Iris pigment epithelial cell (primary cell): ENCODE results near the gene GPR101.

ENCODE experiments used
- DNase-seq: peaks from one replicate; pipeline ENCODE4 v3.0.0-alpha.2; 2011; ENCODE audit warnings: low read depth

GPR101 gene, protein sequence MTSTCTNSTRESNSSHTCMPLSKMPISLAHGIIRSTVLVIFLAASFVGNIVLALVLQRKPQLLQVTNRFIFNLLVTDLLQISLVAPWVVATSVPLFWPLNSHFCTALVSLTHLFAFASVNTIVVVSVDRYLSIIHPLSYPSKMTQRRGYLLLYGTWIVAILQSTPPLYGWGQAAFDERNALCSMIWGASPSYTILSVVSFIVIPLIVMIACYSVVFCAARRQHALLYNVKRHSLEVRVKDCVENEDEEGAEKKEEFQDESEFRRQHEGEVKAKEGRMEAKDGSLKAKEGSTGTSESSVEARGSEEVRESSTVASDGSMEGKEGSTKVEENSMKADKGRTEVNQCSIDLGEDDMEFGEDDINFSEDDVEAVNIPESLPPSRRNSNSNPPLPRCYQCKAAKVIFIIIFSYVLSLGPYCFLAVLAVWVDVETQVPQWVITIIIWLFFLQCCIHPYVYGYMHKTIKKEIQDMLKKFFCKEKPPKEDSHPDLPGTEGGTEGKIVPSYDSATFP

DNA sequence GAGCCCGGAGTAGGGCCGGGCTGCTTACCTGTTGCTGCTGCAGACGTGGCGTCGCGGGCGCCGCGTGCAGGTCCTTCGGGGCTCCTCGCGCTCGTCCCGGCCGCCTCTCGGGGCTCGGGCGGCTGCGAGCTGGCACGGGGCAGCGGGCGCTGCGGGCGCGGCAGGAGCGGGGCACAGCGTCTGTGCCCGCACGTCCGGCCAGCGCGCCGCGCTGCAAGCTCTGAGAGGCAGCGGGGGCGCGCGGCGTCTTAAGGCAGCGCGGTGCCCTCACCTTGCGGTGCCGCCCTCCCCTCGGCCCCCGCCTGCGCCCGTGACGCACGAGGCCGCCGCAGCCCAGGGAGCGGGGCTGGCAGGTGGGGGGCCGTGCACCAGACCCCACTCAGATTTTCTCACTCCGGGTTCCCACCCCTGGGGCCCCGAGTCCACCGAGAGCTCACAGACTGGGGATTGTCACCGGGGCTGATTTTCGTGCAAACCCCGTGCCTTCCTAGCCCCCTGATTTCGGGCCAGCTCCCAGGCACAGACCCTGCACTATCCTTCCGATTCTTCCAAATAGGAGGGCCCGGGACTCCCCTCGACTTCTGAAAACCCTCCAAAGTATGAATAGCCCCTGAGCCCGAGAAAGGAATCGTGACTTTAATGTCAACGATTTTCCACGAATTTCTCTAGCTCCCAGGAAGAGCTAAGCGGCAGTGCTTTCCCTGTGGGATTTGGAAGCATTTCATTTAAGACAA is at the start of gene GPR101:
Gene GPR101, minus strand, starts transcription at position 222 of the 734 bp plus-strand sequence. CDS start 2,321 bp downstream, outside the sequence.
- no peak for DNase-seq

DNA sequence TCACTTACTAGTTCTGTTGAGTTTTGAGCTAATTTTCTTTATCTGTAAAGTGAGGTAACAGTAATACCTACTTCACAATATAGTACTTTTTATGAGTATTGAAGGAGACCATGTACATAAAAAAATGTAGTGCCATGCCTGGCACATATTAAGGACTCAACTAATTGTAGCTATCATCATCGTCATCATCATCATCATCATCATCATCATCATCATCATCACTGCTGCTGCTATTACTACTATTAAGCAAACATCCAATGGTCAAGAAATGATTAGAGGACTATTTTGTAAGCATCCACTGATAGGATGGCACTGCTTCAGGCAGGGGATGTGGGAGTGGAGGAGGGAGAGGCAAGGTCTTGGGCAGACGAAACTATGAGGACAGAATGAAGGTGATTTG is 47.4 kb upstream of the GPR101 start:
- DNase-seq = no peak

DNA sequence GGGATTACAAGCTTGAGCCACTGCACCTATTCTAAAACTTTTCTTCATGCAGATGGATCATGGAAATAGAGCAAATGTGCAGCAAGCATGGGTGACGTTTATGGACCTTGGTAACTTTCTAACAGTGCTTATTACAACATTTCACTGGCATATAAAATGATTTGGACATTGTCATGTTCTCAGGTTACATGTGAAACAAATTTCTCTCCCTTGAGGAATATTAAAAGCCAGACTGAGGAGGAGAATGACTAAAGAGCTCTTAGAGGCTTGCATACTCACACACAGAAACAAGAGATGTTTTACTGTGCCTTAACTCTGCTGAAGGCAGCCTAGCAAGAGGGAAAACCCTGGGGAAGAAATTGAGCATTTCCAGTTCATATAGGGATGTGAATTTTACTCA is 38.6 kb upstream of the GPR101 start:
- no peak for DNase-seq

DNA sequence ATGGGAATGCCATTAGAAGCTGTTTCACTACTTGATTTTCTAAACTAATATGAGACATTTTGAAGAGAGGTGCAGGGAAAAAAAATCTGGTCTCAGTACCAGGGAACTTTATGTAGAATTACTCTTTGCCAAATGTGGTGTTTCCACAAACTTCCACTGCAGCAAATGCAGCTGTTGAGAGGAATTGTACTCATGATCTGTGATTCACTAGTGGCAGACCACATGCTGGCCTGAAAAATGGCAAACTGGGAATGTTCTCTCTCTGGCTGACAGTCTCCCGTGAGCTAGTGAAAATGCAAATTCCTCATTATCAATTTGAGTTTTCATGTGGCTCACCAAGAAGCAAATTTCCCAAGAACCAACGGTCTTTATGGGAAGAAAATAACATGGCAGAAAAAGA is 37.8 kb upstream of the GPR101 start:
- no peak for DNase-seq

DNA sequence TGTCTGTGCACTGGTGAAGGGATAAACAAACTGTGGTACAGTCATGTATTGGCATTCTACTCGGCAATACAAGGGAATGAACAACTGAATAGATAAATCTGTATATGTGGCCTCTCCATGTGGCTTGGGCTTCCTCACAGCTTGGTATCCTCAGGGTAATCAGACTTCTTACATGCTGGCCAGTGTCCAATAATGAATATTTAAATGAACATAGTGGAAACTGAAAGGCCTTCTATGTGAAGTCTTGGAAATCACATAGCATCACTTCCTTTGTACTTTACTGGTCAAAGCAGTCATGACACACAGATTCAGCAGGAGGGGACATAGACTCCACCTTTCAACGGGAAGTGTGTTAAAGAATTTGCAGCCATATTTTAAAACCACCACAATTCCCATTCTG is 33.4 kb upstream of the GPR101 start:
- no peak for DNase-seq

DNA sequence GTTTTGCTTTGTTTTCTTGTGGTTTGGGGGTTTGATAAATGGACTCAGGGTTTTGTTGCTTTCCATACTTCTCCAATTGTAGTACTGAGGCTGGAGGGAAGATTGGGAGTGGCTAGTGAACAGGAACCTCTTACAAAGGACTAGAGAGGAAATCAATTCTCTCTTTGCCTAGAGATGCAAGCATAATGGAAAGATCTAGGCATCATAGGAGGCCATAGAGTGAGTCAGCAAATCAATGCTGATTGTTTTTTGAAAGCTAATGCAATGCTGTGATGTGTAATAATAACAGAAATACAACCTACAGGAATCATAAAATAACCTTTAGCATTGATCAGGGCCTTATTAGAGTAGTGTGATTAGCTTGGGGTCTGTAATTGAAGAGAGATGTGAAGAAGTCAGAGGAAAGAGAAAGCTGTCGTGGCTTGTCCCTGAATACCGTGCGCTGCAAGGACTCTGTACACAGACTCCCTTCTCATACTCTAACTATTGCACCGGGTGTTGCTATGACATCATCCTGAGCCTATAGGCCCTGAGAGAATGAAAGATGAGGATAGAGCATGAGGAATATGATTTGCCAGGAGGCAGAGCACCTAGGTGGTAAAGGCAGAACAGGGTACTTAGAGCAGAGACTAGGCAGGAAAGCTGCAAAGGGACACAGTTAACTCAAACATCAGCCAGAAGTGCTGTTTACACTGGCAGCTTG is 29.3 kb upstream of the GPR101 start:
- no peak for DNase-seq

DNA sequence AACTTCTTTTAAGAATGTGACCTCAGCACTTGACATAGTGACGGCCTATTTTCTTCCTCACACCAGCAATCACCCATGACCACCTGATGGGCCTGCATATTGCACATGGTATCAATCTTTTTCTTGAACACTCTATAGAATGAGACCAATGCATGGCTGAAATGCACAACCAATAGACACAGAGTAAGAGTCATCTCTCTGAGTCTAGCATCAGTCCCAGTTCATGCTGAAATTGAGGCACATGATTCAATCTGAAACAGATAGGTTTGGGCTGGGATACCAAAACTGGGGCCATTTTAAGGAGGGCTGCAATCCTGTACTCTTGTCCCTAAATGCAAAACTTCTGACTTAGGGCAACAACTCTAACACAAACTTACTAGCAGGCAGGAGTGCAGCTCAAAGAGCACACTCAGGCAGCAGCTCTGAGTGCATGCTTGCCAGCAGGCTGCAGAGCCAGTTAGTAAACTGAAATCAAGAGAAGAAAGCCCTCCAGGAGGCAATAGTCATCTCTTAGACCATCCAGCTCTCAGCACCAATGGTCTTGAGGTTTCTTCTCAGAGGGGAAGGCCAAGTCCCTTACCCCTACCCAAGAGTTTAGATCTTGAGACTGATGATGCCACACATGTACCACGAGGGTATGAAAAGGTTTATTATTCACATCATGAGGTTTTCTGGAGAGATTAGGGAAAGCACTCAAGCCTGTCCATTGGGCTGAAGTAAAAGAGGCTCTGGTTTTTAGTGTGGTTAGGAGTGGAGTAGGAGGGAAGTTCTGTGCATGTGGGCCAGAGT is 24.7 kb upstream of the GPR101 start:
- DNase-seq = no peak

DNA sequence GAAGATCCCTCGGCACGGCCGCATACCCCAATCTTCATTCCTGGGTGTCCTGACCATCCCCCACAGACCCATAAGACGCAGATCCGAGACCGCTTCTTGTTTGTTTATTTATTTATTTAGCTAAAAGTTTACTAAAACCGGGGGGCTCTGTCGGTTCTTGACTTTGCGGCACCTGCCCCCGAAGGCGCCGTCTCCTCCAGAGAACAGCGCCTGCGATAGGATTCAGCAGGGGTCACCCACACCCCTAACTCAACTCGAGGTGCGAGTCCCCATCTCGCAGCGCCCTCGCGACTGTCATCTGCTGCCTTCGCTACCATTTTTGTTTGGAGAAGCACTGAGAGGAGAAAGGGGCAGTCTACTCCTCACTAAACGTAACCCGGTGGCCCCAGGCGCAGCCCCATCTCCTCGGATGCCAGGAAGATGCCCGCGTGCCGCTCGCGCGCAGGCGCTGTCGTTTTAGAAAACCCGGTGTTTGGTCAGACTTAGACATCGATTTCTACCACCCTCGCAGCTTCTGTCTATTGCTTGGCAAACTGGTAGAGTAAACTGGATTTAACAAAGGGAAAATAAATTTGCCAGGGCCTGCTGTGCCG is 18.9 kb upstream of the GPR101 start:
- no peak for DNase-seq

DNA sequence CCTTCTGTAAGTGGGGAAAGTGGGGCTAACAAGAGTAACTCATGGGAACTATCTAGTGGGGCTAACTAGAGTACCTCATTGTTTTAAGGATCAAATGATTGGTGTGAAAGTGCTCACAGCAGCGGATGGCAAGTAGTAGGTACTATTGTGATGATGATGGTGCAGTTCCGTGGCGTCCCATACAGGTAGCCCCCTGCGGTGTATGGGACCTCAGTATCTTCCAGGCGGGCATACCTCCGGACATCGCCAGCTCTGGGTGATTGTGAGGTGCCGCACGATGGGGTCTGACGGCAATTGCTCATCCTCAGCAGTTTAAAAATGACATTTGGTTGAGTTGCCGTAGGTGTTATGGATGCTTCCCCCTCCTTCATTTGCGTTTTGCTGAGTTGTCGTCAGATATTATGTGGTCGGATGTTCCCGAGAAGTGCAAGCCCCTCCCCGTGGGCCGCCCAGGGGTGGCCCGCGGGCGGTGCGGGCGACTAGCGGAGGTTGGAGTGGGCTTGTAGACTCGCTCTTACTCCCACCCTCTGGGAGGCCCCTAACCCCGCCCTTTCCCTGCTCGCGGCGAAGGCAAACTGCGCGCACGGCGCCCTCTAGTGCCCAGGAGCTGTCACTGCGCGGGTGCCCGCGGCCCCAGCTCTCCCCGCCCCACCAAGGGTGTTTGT is 18.3 kb upstream of the GPR101 start:
- DNase-seq = peak; percentile 11

DNA sequence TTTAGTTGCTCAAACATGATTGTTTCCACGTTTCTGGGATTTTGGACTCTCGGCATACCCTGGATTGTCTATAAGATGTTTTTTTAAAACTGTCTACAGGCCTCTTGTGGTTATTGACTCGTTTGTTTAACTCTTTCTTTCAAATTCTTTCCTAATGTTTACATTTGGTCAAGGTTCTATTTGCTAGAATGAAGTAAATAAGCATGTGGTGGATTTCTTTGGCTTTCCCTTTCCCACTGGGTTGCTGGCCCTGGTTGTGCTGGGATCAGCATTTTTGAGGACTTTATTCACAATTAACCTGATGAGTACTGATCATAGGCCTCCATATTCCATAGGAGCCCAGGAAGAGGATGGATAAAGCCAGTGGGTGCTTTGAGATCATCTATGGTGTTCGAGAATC is 11.1 kb upstream of the GPR101 start:
- DNase-seq = no peak

DNA sequence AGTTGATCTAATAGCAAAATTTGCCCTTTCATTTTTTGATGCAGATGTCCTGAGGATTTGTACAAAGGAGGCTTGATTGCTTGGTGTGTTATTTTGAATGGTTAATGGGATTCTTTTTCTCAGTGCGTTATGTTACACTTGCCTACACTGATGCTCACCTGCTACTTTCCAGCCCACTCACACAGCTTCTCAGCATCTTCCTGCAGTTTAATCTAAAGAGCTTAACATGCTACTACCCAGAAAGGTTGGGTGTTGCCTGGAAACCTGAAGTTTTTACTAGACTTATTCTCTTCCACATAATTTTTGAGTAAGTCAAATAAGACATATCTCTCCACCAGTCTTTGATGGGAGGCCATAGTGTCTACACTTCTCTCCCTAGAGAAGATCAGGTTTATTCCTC is 9.9 kb upstream of the GPR101 start:
- DNase-seq = no peak

DNA sequence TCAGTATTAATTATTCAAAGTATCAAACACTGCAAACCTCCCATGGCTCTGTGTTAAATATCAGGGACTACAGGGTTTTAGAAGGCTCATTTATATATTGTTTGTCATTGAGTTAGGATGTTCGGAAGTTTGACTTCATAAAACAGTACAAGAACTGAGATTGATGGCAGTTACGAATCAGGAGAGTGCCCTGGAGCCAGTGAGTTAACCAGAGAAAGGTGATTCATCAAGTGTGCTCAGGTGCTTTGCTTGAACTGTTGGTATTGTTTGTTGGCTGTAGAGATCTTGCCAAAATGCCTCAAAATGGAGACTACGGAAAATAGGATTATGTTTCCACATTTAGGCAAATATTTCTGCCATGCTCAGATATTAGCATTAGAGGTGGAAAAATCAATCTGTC is 7.5 kb upstream of the GPR101 start:
- no peak for DNase-seq

DNA sequence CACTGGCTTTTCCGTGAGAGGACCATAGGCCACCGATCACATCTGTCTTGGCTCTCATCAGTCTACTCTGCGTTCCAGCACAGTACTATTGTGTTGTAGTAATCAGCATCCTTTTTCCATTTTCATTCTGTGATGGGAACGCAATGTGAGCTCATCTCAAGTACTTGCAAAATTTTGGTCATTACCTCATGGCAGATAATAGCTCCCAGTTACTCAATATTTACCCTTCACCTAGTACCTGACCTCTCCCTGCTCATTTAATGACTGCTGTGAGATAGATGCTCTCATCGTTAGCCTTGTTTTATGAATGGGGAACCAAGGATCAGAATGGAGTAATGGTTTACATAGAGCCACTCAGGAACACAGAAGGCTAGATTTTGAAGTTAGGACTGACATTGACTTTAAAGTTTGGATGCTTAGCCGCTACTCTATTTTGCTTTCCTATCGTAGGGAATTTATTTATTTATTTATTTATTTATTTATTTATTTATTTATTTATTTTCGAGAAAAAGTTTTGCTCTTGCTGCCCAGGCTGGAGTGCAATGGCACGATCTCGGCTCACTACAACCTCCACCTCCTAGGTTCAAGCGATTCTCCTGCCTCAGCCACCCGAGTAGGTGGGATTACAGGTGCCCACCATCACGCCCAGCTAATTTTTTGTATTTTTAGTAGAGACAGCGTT is 6.5 kb upstream of the GPR101 start:
- no peak for DNase-seq

DNA sequence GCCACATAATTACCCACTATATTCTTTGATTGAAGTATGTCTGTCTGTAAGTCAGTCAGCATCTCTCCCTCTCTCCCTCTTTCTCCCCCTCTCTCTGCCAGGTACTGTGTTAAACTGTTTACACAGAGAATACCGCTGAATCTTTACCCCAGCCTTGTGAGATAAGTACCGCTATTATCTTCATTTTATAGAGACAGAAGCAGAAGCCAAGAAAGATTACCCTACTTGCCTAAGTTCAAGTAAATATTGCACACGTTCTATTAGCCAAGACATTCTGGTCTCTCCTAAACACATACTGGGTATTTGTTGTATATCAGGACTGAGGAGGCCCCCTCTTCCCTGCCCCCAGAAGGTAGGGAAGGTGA is 695 bp upstream of the GPR101 start:
- DNase-seq = no peak

DNA sequence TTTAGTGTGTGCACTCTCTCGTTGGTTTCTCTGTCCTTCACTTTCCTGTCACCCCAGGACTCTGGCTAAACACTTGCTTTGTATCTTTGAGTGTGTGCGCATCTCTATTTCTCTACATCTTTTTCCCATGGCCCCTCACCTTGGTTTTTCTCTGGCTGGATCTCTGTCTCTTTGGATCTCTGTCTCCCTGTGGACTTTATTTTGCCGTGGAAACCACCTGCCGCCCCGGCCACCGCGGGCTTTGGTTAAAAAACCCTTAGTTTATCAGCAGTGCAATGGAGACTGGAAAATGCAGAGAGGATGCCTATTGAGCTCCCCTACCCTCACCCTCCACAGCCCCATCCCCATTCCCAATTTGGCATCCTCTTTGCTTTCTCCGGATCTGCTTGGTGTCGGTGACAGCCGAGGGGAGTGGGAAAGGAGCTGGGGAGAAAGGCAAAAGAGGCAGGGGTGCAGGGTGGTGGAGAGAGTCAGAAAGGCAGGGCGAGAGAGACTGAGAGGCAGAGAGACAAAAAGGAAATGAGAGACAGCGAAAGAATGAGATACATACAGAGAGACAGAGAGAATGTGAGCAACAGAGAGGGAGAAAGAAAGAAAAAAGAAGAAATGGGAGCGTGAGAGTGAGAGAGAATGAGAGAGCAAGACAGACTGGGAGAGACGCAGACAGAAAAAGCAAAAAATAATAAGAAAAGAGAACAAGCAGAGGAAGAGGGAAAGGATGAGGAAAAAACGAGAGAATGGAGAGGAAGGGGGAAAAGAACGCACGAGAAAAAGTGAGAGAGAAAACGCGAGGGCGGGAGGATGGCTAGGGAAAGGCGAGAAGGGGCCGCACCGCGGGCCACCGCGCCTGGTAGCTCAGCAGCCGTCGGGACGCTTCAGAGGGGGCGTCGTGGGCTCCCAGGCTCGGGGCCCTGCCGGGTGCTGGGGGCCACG is 688 bp downstream of the GPR101 start:
- DNase-seq = no peak

DNA sequence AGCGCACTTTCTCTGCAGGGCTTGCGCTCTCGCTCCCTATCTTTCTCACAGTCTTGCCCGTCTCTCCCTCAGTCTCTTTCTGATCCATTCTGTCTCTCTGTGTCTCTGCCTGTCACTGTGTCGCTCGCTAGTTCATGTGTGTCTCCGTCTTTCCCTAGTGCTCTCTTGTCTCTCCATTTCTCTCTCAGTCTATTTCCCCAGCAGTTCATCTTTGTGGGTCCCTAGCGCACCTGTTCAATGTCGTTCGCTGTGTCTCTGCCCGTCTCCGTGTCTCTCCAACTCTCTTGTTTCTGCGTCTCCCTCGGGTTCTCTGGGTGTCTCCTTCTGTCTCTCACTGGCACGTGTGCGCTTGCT is 1.5 kb downstream of the GPR101 start:
- no peak for DNase-seq

DNA sequence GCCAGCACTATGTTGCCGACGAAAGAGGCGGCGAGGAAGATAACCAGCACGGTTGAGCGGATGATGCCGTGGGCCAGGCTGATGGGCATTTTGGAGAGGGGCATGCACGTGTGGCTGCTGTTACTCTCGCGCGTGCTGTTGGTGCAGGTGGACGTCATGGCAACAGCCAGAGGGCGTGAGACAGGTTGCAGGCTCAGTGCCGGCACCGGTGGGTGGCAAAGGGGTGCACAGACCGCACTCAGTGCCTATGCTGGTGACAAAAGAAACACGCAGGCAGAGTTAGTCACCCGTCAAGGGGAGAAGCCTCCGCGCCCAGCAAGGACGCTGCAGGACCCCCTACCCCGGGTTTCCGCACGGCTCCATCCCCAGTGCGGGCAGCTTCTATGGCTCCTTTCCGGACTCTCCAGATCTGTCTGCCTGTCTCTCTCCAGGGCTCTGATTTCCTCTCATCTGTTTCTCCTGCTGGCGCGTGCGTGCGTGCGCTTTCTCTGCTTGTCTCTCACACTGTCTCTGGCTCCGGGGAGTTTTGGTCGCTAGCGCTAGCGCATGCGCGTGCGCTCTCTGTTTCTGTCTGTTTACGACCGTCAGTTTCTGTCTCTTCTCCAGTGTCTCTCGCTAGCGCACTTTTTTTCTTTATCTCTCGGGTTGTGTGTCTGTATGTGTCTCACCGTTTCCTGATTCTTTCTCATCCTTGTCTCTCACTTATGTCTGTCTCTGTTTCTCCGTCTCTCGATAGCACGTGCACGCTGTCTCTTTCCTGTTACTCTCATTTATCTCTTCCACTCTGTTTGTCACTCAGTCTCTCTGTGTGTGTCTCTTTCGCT is 2.1 kb downstream of the GPR101 start:
- DNase-seq = peak; percentile 39

DNA sequence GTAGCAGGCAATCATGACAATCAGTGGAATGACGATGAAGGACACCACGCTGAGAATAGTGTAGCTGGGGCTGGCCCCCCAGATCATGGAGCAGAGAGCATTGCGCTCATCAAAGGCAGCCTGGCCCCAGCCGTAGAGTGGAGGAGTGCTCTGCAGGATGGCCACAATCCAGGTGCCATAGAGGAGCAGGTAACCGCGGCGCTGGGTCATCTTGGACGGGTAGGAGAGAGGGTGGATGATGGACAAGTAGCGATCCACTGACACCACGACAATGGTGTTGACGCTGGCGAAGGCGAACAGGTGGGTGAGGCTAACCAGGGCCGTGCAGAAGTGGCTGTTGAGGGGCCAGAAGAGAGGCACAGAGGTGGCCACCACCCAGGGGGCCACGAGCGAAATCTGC is 2.8 kb downstream of the GPR101 start:
- no peak for DNase-seq

DNA sequence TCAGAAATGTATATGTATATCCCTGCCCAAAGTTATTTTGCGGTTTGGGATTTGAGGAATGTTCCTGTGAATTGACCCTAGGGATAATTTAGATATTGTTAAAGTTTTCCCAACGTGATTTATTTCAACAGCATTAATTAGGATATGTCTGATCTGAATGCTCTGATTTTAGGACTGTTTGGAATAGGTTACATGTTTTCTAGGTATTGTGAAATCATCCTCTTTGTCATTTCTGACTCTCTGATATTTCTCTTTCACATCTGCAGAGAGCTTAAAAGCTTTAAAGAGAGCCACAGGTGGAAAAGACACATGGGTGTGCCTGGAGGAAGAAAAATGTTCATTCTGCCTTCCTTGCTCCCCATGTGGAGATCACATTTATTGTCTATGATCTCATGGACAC is 5.1 kb downstream of the GPR101 start:
- no peak for DNase-seq
